ENCODE results near the gene ZNF677.
"Not testable (repeated sequence)": the region's sequence is repeated elsewhere in the genome, so short reads cannot be mapped to it uniquely, and the experiment has no call there.

Gene ZNF677

GRCh38 chr19:53193535-53194222 lies 61.0 kb downstream of the ZNF677 start:
- no peak for DNase-seq (ENCODE audit: low read depth)

- DNase-seq (ENCODE audit: low read depth): no peak
Observed at GRCh38 chr19:53192771-53193534, 61.7 kb downstream of the ZNF677 start, which contains the start of gene ZNF665. Gene ZNF665, minus strand, starts transcription at chr19:53193358. Its CDS starts 10,460 bp downstream, at chr19:53182898.

GRCh38 chr19:53190253-53190652 lies 64.4 kb downstream of the ZNF677 start:
- no peak for DNase-seq (ENCODE audit: low read depth)

GRCh38 chr19:53189691-53190198 lies 64.9 kb downstream of the ZNF677 start:
- DNase-seq (ENCODE audit: low read depth): not testable (repeated sequence)
